Breast epithelium (tissue), 4 donors: ENCODE measurements around the gene POU3F2. TPM values are rescaled to one million over a fixed set of nuclear protein-coding genes. Genes with fewer than 3 reads are reported as not detected.

Source experiments
- DNase-seq, 2 donors: peaks; one replicate each; pipeline ENCODE4 v3.0.0-alpha.2; 2019; ENCODE audit warnings: low spot score in 2 of 2
- H3K27ac ChIP-seq, 2 donors: fragments of 200-600 bp; sonication (generic) in 1 of 2; one replicate each; pipeline ENCODE4 v1.5.1; 2016 to 2019; ENCODE audit warnings: mild to moderate bottlenecking in 1 of 2
- H3K27me3 ChIP-seq, 2 donors: fragments of 200-600 bp; sonication (generic) in 1 of 2; one replicate each; pipeline versions ENCODE4 v1.5.1 to v1.6.0; 2017 to 2019; ENCODE audit warnings: control low read depth in 1 of 2, mild to moderate bottlenecking in 1 of 2
- H3K36me3 ChIP-seq: fragments of 200-600 bp; one replicate; pipeline ENCODE4 v1.5.1; 2019
- H3K4me1 ChIP-seq, 2 donors: fragments of 200-600 bp; sonication (generic); one replicate each; pipeline ENCODE4 v1.5.1; 2016 to 2019; ENCODE audit warnings: control low read depth in 1 of 2
- H3K4me3 ChIP-seq, 3 donors: fragments of 200-600 bp; sonication (generic); 1 replicate in 2 of 3; 2 replicates in 1 of 3; pipeline ENCODE4 v1.5.1; 2016 to 2019; ENCODE audit warnings: mild to moderate bottlenecking in 3 of 3, moderate library complexity in 2 of 3
- H3K9me3 ChIP-seq, 2 donors: fragments of 200-600 bp; sonication (generic) in 1 of 2; one replicate each; pipeline ENCODE4 v1.5.1; 2016 to 2019; ENCODE audit warnings: control low read depth in 1 of 2
- POLR2A ChIP-seq: fragments of 450-650 bp; IDR thresholded peaks from one replicate; pipeline ENCODE4 v1.6.1; 2016; ENCODE audit warnings: antibody characterized with exemption, mild to moderate bottlenecking, moderate library complexity
- POLR2AphosphoS5 ChIP-seq, 3 donors: sonication (generic); formaldehyde crosslinking; IDR thresholded peaks; one replicate each; pipeline ENCODE4 v1.6.1; 2017; ENCODE audit warnings: antibody characterized with exemption in 3 of 3
- intact Hi-C: fragments of 100-400 bp; cut with DNase I; formaldehyde crosslinking; loops from one replicate; pipeline ENCODE4 v1.15.1; 2023; ENCODE audit warnings: low total_unique reads
- total RNA-seq, 3 donors: library from RNA; depleted of rRNA; stranded (reverse); fragments of >200 nt; gene quantifications; one replicate each; pipeline ENCODE4 v1.1.0, GENCODE V29; 2016
- TF ChIP-seq, protein P1 (sequence below), 3 donors: fragments of 450-650 bp; IDR thresholded peaks; one replicate each; pipeline ENCODE4 v1.5.1; 2016 to 2017; ENCODE audit warnings: antibody characterized with exemption in 3 of 3, mild to moderate bottlenecking in 3 of 3, moderate library complexity in 3 of 3

POU3F2 gene
- total RNA-seq, 3 donors from 2014 or later: not detected

- Histone ChIP-seq H3K36me3 (no peaks in the 10 kb centered on the region), H3K4me1 (peaks cover 12 to 15% of the 10 kb centered on the region in 2 donors), H3K27me3 (peaks cover 14 to 97% of the 10 kb centered on the region in 2 donors), H3K4me3 (no peak overlapping the region), H3K9me3 (no peaks in the 10 kb centered on the region), H3K27ac (no peak overlapping the region)
- no peak for TF ChIP-seq POLR2AphosphoS5 (IDR thresholded peaks at IDR 0.05)
- TF ChIP-seq, protein P1, sequence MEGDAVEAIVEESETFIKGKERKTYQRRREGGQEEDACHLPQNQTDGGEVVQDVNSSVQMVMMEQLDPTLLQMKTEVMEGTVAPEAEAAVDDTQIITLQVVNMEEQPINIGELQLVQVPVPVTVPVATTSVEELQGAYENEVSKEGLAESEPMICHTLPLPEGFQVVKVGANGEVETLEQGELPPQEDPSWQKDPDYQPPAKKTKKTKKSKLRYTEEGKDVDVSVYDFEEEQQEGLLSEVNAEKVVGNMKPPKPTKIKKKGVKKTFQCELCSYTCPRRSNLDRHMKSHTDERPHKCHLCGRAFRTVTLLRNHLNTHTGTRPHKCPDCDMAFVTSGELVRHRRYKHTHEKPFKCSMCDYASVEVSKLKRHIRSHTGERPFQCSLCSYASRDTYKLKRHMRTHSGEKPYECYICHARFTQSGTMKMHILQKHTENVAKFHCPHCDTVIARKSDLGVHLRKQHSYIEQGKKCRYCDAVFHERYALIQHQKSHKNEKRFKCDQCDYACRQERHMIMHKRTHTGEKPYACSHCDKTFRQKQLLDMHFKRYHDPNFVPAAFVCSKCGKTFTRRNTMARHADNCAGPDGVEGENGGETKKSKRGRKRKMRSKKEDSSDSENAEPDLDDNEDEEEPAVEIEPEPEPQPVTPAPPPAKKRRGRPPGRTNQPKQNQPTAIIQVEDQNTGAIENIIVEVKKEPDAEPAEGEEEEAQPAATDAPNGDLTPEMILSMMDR (IDR thresholded peaks at IDR 0.05): no peak
- no peak for TF ChIP-seq POLR2A
- intact Hi-C loops: no loop called here
- DNase-seq: no peak
These were observed 4.2 kb upstream of the POU3F2 start for GRCh38 chr6:98830146-98830545.

DNA sequence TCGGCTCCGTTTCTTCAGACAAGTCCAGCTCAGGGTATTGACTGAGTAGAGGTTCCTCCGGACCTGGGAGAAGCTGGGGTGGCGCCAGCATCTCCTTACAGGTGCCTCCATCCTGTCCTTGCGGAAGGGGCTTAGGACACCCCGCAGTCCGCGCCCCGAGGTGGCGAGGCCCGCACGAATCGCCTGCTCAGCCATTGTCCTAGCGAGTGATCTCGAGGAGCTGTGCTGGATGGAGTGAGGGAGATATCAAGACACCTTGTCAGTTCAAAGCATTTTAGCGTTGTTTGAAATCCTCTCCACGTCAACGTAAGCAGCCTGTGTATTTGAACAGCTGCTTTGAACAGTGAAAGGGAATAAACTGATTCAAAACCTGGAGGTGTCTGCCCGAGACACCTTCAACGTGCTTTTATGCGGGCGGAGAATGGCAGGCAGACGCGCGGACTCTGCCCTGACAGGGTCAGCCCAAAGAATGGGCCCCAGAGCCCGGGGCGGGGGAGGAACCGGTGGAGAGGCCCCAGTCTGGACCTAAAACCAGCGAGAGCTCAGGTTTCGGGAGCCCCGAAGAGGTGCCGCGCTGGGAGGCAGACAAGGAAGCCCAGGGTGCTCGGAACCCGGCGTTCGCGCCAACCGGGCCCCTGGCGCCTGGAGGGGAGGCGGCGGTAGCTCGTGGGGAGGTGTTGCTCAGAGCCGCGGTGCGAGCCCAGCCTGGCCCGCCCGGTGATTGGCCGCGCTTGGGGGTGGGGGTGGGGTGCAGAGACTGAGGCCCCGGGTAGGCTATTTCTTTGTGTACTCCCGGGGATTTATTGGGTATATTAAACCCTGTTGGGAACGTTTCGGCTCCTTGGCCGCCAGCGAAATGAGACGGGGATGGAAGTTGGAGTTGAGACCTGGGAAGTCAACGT is 3.1 kb upstream of the POU3F2 start:
- H3K27ac ChIP-seq: no peak overlapping the region
- intact Hi-C loops: no loop called here
- TF ChIP-seq POLR2A (no peak), POLR2AphosphoS5 (IDR thresholded peaks at IDR 0.05) (no peak)
- TF ChIP-seq, protein P1 (IDR thresholded peaks at IDR 0.05): no peak
- H3K9me3 ChIP-seq: no peaks in the 10 kb centered on the region
- peaks cover 19 to 21% of the 10 kb centered on the region in 2 donors for H3K4me1 ChIP-seq
- H3K4me3 ChIP-seq: peak overlapping the region in 1 of 3 donors; percentile 74
- H3K27me3 ChIP-seq: peaks cover 18 to 97% of the 10 kb centered on the region in 2 donors
- no peak for DNase-seq
- no peaks in the 10 kb centered on the region for H3K36me3 ChIP-seq

DNA sequence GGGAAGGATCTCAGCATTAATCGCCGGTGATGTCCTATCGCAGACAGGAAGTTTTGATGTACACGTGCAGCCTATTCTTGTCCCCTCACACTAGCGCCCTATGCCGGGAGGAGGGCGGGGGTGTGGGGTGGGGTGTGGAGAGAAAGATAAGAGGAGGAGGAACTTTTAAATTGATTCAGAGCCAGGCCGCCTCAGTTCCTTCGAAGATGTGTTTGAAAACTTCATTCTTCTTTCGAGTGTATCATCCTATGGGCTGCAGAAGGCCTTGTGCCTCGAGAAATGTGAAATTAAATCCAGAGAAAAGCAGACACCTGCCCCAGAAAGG is 2.5 kb upstream of the POU3F2 start:
- H3K9me3 ChIP-seq: no peaks in the 10 kb centered on the region
- peaks cover 19 to 21% of the 10 kb centered on the region in 2 donors for H3K4me1 ChIP-seq
- peaks cover 18 to 97% of the 10 kb centered on the region in 2 donors for H3K27me3 ChIP-seq
- H3K27ac ChIP-seq: no peak overlapping the region
- TF ChIP-seq, protein P1 (IDR thresholded peaks at IDR 0.05): no peak
- TF ChIP-seq POLR2AphosphoS5 (IDR thresholded peaks at IDR 0.05) (no peak), POLR2A (no peak)
- no peaks in the 10 kb centered on the region for H3K36me3 ChIP-seq
- intact Hi-C loops: no loop called here
- H3K4me3 ChIP-seq: peak overlapping the region in 2 of 3 donors; percentile 57 to 74
- no peak for DNase-seq

GRCh38 chr6:98832284-98833056 is 1.9 kb upstream of the POU3F2 start:
- peaks cover 18 to 97% of the 10 kb centered on the region in 2 donors for H3K27me3 ChIP-seq
- TF ChIP-seq POLR2A: no peak
- peak overlapping the region; percentile 44 to 74 (median 57) for H3K4me3 ChIP-seq
- peaks cover 19 to 21% of the 10 kb centered on the region in 2 donors for H3K4me1 ChIP-seq
- no peak overlapping the region for H3K27ac ChIP-seq
- DNase-seq: no peak
- intact Hi-C loops: no loop called here
- no peaks in the 10 kb centered on the region for H3K9me3 ChIP-seq
- H3K36me3 ChIP-seq: no peaks in the 10 kb centered on the region

GRCh38 chr6:98833057-98833306 is 1.4 kb upstream of the POU3F2 start:
- no peak overlapping the region for H3K27ac ChIP-seq

More at GRCh38 chr6:98833057-98833306, 1.4 kb upstream of the POU3F2 start:
- Histone ChIP-seq H3K4me1 (peaks cover 19 to 21% of the 10 kb centered on the region in 2 donors), H3K4me3 (peak overlapping the region; percentile 44 to 74 (median 57)), H3K9me3 (no peaks in the 10 kb centered on the region), H3K27me3 (peaks cover 14 to 97% of the 10 kb centered on the region in 2 donors), H3K36me3 (no peaks in the 10 kb centered on the region)
- TF ChIP-seq POLR2A: no peak
- TF ChIP-seq POLR2AphosphoS5 (IDR thresholded peaks at IDR 0.05): no peak
- TF ChIP-seq, protein P1 (IDR thresholded peaks at IDR 0.05): no peak
- intact Hi-C loops: no loop called here
- DNase-seq: no peak
